Uterus (tissue), 2 donors: ENCODE data around the gene MYLIP.

Experiments
- POLR2A ChIP-seq, 2 donors: fragments of 450-650 bp; IDR thresholded peaks; one replicate each; pipeline ENCODE4 v1.6.1; 2016; ENCODE audit warnings: antibody characterized with exemption in 2 of 2, mild to moderate bottlenecking in 1 of 2, moderate library complexity in 1 of 2
- TF ChIP-seq, protein P1 (sequence below), 4 experiments: fragments of 200-600 bp in 2 of 4; fragments of 450-650 bp in 2 of 4; sonication (generic) in 2 of 4; IDR thresholded peaks; one replicate each; pipeline ENCODE4 v1.5.1; 2016 to 2019; ENCODE audit warnings: antibody characterized with exemption in 4 of 4, mild to moderate bottlenecking in 2 of 4, moderate library complexity in 1 of 4

GRCh38 chr6:16168858-16169257, 40.0 kb downstream of the MYLIP start:
- TF ChIP-seq, protein P1, sequence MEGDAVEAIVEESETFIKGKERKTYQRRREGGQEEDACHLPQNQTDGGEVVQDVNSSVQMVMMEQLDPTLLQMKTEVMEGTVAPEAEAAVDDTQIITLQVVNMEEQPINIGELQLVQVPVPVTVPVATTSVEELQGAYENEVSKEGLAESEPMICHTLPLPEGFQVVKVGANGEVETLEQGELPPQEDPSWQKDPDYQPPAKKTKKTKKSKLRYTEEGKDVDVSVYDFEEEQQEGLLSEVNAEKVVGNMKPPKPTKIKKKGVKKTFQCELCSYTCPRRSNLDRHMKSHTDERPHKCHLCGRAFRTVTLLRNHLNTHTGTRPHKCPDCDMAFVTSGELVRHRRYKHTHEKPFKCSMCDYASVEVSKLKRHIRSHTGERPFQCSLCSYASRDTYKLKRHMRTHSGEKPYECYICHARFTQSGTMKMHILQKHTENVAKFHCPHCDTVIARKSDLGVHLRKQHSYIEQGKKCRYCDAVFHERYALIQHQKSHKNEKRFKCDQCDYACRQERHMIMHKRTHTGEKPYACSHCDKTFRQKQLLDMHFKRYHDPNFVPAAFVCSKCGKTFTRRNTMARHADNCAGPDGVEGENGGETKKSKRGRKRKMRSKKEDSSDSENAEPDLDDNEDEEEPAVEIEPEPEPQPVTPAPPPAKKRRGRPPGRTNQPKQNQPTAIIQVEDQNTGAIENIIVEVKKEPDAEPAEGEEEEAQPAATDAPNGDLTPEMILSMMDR (IDR thresholded peaks at IDR 0.05) = peak in 3 of 4 experiments; percentile 17 to 32 (median 24)
- no peak for TF ChIP-seq POLR2A (IDR thresholded peaks at IDR 0.05)
